Dedifferentiated amniotic fluid mesenchymal stem cell (primary cell): Measurements from ENCODE around the gene MOB2.

Experiments
- DNase-seq: peaks from one replicate; pipeline ENCODE4 v3.0.0-alpha.2; 2016; ENCODE audit errors: extremely low spot score

MOB2 gene

DNA sequence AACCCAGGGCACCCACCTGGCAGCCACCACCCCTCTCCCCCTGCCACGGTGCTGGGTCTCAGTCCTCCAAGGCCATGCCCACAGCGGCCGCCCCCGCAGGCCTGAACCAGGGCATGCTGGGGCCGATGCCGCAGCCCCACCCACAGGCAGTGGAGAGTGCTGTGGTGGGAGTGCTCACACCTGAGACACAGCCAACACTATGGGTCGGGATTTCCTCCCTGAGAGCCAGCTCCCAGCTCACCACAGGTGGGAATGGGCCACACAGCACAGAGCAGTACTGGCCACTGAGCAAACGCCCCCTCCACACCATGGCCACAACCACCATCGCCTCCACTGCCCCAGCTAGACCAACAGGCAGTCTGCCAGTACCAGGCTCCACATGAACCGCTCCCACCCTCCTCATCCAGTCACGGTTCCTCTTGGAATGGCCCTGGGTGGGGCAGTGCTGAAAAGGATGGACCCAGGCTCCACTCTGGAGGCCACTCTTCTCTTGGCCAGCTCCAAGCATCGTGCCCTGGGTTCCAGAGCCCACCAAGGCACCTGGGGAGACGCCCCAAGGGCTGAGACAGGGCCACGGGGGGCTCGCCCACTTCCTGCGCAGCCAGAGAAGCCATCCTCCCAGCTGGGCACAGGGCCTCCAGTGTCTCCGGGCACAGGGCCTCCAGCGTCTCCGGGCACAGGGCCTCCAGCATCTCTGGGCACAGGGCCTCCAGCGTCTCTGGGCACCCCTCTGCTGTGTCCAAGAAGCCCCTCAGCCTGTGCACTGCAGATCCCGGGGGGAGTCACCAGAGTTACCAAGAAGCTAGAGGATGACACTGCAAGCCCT, 14.2 kb downstream of the MOB2 start:
- no peak for DNase-seq

- no peak for DNase-seq
Measured at GRCh38 chr11:1471736-1472135, 14.8 kb downstream of the MOB2 start.

DNA sequence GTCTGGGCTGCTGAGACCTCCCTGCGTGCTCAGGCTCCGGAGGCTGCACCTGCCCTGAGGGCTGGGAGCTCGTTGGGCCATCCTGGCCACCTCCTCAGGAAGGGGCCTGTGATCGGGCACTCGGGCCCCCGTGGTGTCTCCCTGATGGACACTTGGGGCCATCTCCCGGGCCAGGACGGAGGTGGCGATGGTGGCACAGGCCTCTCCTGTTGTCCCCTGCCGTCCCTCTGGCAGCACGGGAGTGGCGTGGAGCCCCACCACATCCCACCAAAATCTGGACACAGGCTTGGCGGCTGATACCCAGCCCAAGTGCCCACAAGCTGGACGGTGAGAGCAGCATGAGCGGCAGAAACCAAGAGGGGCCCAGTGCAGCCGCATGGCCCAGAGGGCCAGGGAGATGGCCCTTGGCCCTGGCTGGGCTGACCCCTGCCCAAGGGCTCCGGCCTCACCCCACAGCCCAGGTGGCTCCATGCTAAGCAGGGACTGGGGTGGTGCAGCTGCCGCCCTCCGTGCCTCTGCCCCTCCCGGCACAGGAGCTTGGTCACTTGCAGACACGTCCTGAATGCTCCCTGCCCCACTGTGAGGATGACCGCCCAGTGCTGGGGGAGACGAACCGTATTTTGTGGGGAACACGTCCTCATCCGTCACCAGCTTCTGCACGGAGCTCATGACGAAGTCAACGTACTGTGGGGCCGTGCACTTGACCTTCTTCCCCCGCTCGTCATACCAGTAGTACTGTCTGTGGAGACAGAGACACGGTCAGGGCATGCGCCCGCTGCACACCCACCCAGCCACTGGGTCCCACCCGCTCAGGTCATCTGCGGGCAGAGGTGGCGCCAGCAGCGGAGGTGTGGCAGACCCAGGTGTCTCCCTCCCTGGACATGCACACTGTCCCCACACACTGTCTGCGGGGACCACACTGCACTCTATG, 15.6 kb downstream of the MOB2 start:
- no peak for DNase-seq

DNA sequence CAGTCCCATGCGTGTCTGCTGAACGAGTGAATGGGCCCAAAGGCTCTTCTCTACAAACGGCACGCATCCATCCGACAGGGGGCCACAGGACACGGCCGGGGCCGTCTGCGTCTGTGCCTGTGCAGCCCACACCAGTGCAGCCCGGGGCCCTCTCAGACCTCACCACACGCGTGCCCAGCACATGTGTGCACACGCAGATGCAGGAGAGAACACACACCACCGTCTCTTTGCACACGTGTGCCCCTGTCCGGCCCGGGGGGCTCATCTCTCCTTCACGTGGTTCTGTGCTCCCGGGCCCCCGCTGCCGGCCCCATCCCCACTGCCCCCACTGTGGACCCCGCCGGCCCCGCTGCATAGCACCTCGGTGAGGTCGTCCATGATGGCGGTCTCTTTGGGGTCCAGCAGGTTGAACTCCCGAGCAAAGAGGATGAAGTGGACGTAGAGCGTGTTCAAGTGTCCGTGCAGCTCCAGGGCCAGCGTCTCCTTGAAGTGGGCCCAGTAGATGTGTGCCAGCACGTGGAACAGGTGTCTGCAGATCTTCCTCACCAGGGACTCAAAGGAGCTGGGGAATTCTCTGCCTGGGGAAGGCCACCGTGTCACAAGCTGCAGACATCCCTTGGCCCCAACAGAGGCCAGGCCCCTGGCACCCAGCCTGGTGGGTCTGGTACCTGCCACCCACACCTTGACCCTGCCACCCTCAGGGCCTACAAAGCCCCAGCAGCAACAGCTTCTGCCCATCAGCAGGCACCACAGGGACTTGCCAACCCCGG, 16.5 kb downstream of the MOB2 start:
- DNase-seq, result no peak

GRCh38 chr11:1469287-1469910, 17.2 kb downstream of the MOB2 start:
- no peak for DNase-seq

- DNase-seq, result no peak
Measured at GRCh38 chr11:1468473-1469066, 18.0 kb downstream of the MOB2 start.

DNA sequence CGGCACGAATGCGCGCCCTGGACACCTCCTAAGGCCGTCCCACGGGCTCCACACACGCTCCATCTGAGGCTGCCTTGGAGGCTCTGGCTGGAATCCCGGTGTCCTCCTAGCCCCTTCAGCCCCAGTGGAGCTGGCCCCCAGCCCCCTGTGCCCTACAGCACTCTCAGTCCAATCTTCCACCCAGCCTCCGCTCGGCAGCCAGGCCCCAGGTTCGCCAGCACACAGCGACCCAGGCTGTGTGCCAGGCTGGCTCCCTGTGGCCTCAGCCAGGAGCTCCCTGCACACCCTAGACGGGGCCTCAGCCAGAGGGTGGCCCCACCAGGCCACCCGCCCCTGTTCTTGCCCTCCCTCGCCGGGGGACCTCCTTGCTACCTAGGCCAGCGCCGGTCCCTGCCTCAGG, 18.6 kb downstream of the MOB2 start:
- no peak for DNase-seq

DNA sequence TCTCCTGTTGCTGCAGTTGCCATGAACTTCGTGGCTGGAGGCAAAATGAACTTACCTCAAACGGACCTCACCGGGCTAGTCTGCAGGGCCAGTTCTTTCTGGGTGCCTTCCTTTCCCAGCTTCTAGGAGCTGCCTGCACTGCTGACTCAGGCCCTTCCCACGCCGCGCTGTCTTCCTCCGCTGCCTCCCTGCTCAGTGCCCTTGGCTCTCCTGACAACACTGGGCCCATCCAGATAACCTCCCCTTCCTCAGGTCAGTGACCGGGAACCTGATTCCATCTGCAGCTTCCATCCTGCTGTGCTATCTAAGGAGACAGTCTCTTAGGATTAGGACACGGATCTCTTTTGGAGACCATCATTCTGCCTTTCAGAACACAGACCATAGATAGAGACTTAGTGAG, 19.3 kb downstream of the MOB2 start:
- DNase-seq, result no peak

DNA sequence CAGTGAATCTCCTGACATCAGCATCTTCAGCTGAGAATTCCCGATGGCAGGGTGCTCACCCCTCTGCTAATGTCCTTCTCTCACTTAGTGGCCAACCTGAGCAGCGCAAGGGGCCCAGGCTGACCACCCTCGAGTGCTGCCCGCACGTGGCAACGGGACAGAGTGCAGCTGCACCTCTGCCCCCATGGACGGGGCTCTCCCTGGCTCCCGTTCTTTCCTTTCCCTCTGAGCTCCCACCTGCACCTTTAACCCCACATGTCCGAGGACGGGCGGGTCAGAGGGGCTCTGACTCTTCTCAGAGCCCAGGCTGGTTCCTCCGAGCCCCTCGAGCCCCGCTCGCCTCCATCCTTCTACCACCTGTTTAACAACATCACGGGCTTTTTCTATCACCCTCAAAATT, 19.8 kb downstream of the MOB2 start:
- DNase-seq, result no peak

GRCh38 chr11:1463056-1463455, 23.5 kb downstream of the MOB2 start:
- DNase-seq, result no peak

DNA sequence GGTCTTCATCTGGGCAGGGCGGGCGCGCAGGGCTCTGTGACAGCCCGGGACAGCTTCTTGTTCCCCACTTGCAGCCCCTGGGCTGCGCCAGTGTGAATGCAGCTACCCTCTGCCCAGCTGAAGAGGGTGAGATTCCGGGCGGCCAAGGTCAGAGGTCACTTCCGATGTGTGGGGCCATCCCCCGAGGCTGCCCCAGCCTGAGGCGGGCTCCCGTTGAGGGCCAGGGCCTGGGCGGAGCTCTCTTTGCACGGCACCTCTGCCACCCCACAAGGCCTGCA, 23.9 kb downstream of the MOB2 start:
- no peak for DNase-seq

GRCh38 chr11:1461826-1462697, 24.5 kb downstream of the MOB2 start:
- DNase-seq, result no peak

GRCh38 chr11:1460986-1461825, 25.4 kb downstream of the MOB2 start:
- no peak for DNase-seq

DNA sequence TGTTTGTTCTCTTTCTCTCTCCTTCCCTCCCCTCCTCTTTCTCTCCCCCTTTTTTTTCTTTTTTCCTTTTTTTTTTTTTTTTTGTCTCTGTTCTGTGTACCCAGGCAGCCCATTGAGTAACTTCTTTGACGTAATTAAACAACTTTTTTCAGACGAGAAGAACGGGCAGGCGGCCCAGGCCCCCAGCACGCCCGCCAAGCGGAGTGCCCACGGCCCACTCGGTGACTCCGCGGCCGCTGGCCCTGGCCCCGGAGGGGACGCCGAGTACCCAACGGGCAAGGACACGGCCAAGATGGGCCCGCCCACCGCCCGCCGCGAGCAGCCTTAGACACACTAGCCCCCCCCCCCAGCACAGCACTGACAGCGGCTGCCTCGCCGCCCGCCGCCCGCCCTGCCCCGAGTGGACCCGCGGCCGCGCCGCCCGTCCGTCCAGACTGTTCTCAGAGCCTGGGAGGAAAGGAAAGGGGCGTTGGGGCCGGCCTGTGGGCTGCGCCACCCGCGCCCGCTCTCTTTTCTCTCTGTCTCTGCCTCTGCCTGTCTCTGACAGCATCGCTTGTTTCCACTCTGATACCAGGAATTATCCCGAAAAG, 26.1 kb downstream of the MOB2 start:
- DNase-seq, result no peak

- DNase-seq, result no peak
Measured at GRCh38 chr11:1459764-1460395, 26.7 kb downstream of the MOB2 start.

GRCh38 chr11:1459219-1459575, 27.4 kb downstream of the MOB2 start:
- DNase-seq, result no peak

GRCh38 chr11:1458340-1459218, 28.0 kb downstream of the MOB2 start:
- no peak for DNase-seq

GRCh38 chr11:1457856-1458255, 28.7 kb downstream of the MOB2 start:
- DNase-seq, result no peak
